ENCODE results near the gene PDPK1. TPM values are rescaled to one million over a fixed set of nuclear protein-coding genes. Genes with fewer than 3 reads are reported as not detected.

Gene PDPK1
- total RNA-seq, 4 donors from 2014 or later = 28.3 to 45.7 (median 35.0) TPM

DNA sequence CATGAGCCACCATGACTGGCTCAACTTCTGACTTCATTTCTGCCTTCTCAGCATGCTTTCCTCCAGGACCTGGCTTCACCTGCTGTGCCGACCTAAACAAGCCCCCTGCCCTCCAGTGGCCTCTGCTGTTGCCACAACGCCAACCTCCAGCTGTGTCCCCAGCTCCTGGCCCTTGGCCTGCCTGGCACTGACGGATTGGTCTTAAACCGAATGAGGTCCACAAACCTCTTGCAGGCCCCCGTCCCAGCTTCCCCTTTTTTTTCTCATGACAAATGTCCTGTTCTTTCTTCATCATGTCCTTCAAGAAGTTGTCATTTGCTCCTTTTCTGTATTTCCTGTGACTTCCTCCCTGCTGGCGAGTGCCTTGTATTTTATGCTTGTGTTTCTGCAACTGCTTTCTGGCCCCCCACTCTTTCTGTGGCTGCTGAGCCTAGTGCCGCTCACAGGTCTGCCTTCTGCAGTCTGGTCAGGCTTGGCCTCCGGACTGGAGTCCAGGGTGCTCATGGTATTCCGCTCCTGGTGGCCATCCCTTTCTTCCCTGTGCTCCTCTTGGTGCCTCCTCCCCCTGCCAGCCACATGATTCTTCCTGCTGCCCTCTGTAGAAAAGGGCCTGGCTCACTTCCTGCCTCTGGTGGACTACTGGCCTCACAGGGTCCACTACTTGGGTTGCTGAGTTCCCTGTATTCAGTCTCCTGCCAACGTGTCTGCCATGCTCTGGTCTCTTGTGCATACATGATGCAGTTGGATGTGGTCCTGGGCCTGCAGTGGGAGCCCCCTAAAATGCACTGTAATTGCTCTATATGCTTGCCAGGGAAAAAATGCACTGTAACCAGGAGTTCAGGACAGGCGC lies 21.2 kb upstream of the PDPK1 start:
- peaks cover 0 to 5% (median 0%) of the 10 kb centered on the region in 4 donors for H3K27me3 ChIP-seq
- no peaks in the 10 kb centered on the region for H3K9me3 ChIP-seq
- peaks cover 0 to 13% (median 9%) of the 10 kb centered on the region in 4 donors for H3K36me3 ChIP-seq
- no peak for DNase-seq (ENCODE audit: extremely low spot score)
- peak overlapping the region; percentile 96 to 100 (median 99) for H3K27ac ChIP-seq (replicated peaks in 1 of 4)
- intact Hi-C loops (cut with DNase I) = no loop called here
- WGBS = 61% methylated on average over 10 of the region's 11 CpGs
- H3K4me3 ChIP-seq = peak overlapping the region; percentile 23 to 100 (median 91)
- TF ChIP-seq EP300 (IDR thresholded peaks at IDR 0.05) (no peak), POLR2AphosphoS5 (IDR thresholded peaks at IDR 0.05) (no peak), POLR2A (IDR thresholded peaks at IDR 0.05; ENCODE audit: low read depth) (no peak)
- TF ChIP-seq, protein P1, sequence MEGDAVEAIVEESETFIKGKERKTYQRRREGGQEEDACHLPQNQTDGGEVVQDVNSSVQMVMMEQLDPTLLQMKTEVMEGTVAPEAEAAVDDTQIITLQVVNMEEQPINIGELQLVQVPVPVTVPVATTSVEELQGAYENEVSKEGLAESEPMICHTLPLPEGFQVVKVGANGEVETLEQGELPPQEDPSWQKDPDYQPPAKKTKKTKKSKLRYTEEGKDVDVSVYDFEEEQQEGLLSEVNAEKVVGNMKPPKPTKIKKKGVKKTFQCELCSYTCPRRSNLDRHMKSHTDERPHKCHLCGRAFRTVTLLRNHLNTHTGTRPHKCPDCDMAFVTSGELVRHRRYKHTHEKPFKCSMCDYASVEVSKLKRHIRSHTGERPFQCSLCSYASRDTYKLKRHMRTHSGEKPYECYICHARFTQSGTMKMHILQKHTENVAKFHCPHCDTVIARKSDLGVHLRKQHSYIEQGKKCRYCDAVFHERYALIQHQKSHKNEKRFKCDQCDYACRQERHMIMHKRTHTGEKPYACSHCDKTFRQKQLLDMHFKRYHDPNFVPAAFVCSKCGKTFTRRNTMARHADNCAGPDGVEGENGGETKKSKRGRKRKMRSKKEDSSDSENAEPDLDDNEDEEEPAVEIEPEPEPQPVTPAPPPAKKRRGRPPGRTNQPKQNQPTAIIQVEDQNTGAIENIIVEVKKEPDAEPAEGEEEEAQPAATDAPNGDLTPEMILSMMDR (IDR thresholded peaks at IDR 0.05) = no peak
- H3K4me1 ChIP-seq = peaks cover 70 to 85% (median 83%) of the 10 kb centered on the region in 4 donors

DNA sequence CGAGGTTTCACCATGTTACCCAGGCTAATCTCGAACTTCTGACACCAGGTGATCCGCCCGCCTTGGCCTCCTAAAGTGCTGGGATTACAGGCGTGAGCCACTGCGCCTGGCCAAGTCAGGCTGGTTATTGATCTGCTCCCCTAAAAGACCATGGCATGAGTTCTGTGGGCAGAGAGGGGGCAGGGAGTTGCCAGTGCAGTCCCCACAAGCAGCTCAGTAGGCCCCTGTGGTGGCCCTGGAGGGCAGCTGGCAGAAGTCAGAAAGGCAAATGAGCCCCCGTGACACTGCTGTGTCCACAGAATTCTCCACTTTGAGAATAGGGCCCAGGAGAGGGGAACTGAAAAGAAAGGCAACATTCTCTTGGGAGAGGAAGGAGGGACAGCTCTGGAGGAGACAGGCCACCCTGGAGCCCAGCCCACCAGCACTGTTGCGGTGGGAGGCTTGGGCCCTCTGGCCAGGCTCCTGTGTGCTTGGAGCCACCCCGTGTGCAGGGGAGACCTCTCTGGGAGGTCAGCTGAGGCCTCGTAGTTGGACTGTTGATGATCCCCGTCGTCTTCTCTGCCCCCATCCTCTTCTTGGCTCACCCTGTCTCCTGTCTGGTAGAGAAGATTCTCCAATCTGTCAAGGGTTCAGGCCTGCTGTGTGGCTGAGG lies 19.7 kb upstream of the PDPK1 start:
- peaks cover 0 to 5% (median 0%) of the 10 kb centered on the region in 4 donors for H3K27me3 ChIP-seq
- DNase-seq (ENCODE audit: extremely low spot score) = no peak
- H3K9me3 ChIP-seq = no peaks in the 10 kb centered on the region
- peaks cover 64 to 71% (median 69%) of the 10 kb centered on the region in 4 donors for H3K4me1 ChIP-seq
- TF ChIP-seq POLR2A (IDR thresholded peaks at IDR 0.05; ENCODE audit: low read depth) = no peak
- TF ChIP-seq, protein P1 (IDR thresholded peaks at IDR 0.05) = no peak
- no peak for TF ChIP-seq EP300 (IDR thresholded peaks at IDR 0.05)
- no peak for TF ChIP-seq POLR2AphosphoS5 (IDR thresholded peaks at IDR 0.05)
- WGBS = 72% methylated on average over 10 of the region's 12 CpGs
- no peak overlapping the region for H3K4me3 ChIP-seq
- intact Hi-C loops (cut with DNase I) = no loop called here
- peaks cover 0 to 21% (median 17%) of the 10 kb centered on the region in 4 donors for H3K36me3 ChIP-seq
- peak overlapping the region; percentile 92 to 100 (median 98) for H3K27ac ChIP-seq (replicated peaks in 1 of 4)

DNA sequence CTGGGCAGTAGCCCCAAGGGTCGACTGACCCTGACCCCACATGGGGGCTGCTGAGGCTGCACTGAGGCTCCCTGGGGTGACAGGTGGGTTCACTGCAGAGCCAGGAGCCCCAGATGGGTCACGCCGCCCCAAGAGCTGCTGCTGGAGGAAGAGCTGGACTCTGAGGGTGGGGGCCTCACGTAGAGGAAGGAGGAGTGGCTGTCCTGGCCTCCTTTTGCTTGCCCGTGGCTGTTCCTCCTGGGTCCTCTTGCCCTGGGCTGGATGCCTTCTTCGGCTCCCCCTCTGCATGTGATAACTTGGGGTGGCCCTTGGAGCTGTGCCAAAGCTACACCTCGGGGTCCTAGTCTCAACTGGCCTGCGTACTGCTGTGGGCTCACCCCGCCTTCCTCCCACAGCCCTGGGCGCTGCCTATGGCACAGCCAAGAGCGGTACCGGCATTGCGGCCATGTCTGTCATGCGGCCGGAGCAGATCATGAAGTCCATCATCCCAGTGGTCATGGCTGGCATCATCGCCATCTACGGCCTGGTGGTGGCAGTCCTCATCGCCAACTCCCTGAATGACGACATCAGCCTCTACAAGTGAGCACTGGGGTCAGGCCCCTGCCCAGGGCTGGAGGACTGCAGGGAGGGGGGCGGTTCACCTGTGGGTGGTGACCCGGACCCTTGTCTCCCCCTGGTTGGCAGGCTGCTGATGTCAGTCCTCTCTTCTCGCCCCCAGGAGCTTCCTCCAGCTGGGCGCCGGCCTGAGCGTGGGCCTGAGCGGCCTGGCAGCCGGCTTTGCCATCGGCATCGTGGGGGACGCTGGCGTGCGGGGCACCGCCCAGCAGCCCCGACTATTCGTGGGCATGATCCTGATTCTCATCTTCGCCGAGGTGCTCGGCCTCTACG lies 18.8 kb upstream of the PDPK1 start:
- no peaks in the 10 kb centered on the region for H3K9me3 ChIP-seq
- H3K36me3 ChIP-seq = peaks cover 0 to 31% (median 27%) of the 10 kb centered on the region in 4 donors
- H3K4me1 ChIP-seq = peaks cover 61 to 68% (median 67%) of the 10 kb centered on the region in 4 donors
- DNase-seq (ENCODE audit: extremely low spot score) = no peak
- TF ChIP-seq POLR2A (IDR thresholded peaks at IDR 0.05; ENCODE audit: low read depth) (no peak), EP300 (IDR thresholded peaks at IDR 0.05) (no peak), POLR2AphosphoS5 (IDR thresholded peaks at IDR 0.05) (no peak)
- TF ChIP-seq, protein P1 (IDR thresholded peaks at IDR 0.05) = no peak
- peak overlapping the region; percentile 92 to 100 (median 98) for H3K27ac ChIP-seq (replicated peaks in 1 of 4)
- H3K4me3 ChIP-seq = peak overlapping the region; percentile 65 to 87 (median 73)
- 82% methylated on average over 34 of the region's 39 CpGs for WGBS
- intact Hi-C loops (cut with DNase I) = no loop called here
- peaks cover 0 to 5% (median 0%) of the 10 kb centered on the region in 4 donors for H3K27me3 ChIP-seq

DNA sequence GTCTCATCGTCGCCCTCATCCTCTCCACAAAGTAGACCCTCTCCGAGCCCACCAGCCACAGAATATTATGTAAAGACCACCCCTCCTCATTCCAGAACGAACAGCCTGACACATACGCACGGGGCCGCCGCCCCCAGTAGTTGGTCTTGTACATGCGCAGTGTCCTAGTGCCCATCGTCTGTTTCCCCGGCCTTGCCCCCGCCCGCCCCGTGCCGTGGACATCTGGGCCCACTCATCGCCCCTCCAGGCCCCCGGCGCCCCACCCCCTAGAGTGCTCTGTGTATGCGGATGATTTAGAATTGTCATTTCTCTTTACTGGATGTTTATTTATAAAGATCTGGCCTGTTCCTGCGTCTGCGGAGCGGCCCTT lies 18.1 kb upstream of the PDPK1 start:
- peak overlapping the region; percentile 65 to 87 (median 73) for H3K4me3 ChIP-seq
- intact Hi-C loops (cut with DNase I) = no loop called here
- 45% methylated on average over 21 of the region's 22 CpGs for WGBS

More for the DNA sequence above, 18.1 kb upstream of the PDPK1 start:
- peak overlapping the region; percentile 92 to 100 (median 98) for H3K27ac ChIP-seq (replicated peaks in 1 of 4)
- H3K4me1 ChIP-seq = peaks cover 61 to 68% (median 65%) of the 10 kb centered on the region in 4 donors
- TF ChIP-seq, protein P1 (IDR thresholded peaks at IDR 0.05) = no peak
- TF ChIP-seq POLR2A (IDR thresholded peaks at IDR 0.05; ENCODE audit: low read depth) (no peak), POLR2AphosphoS5 (IDR thresholded peaks at IDR 0.05) (no peak), EP300 (IDR thresholded peaks at IDR 0.05) (no peak)
- H3K36me3 ChIP-seq = peaks cover 0 to 37% (median 33%) of the 10 kb centered on the region in 4 donors
- no peak for DNase-seq (ENCODE audit: extremely low spot score)
- peaks cover 0 to 2% (median 0%) of the 10 kb centered on the region in 4 donors for H3K27me3 ChIP-seq
- H3K9me3 ChIP-seq = no peaks in the 10 kb centered on the region

Measured in esophagus muscularis mucosa (tissue), 4 donors.